K562 (cell line): ENCODE data around the gene SCPEP1. TPM values are rescaled to one million over a fixed set of nuclear protein-coding genes. Genes with fewer than 3 reads are reported as not detected.

ENCODE experiments used
- CEBPZ ChIP-seq: fragments of 150-350 bp; IDR thresholded peaks from 2 replicates; pipeline ENCODE4 v1.6.1; 2014; ENCODE audit warnings: low read depth, mild to moderate bottlenecking, low read length, borderline replicate concordance
- ESRRA ChIP-seq: fragments of 450-650 bp; IDR thresholded peaks from 2 replicates; pipeline ENCODE4 v1.6.1; 2014; ENCODE audit warnings: low read depth, mild to moderate bottlenecking, moderate library complexity, borderline replicate concordance
- FOXP4 ChIP-seq: sonication (generic); formaldehyde crosslinking; IDR thresholded peaks from 2 replicates; pipeline ENCODE4 v1.8.0; 2022; ENCODE audit warnings: mild to moderate bottlenecking, missing genetic modification reagents, borderline replicate concordance
- RBM39 ChIP-seq: fragments of 200-400 bp; formaldehyde crosslinking; optimal IDR thresholded peaks from 2 replicates; pipeline ENCODE3; 2018; ENCODE audit warnings: low read depth, low read length
- SETDB1 ChIP-seq: IDR thresholded peaks from one replicate; pipeline ENCODE4 v1.6.1; 2012; ENCODE audit warnings: low read length, control low read depth, inconsistent platforms
- ZBTB26 ChIP-seq: fragments of 450-650 bp; formaldehyde crosslinking; IDR thresholded peaks from 2 replicates; pipeline ENCODE4 v1.4.0; 2022; ENCODE audit warnings: missing genetic modification characterization
- ZNF41 ChIP-seq: fragments of 250-450 bp; sonication (Bioruptor Pico); conservative IDR thresholded peaks from 2 replicates; pipeline ENCODE4 v1.4.0; 2020; ENCODE audit warnings: mild to moderate bottlenecking
- polyA plus RNA-seq, 8 experiments: library from polyadenylated mRNA; depleted of rRNA in 4 of 8; stranded (reverse) in 5 of 8; unstranded in 3 of 8; fragments of >200 nt; fragmentation: Nextera tagmentation in 2 of 8; fragmentation: Illumina TruSeq in 1 of 8; extraction: Ambion mirVana in 2 of 8; extraction: Trizol in 1 of 8; gene quantifications; 2 replicates each; pipeline versions ENCODE4 v1.2.1 to v1.2.3, GENCODE V29; 2011 to 2014; ENCODE audit warnings: inconsistent platforms in 1 of 8, missing spikeins in 1 of 8
- total RNA-seq, 7 experiments: library from RNA; depleted of rRNA in 6 of 7; stranded (reverse); fragments of >200 nt in 6 of 7; fragmentation: Illumina TruSeq in 2 of 7; extraction: Trizol in 2 of 7; gene quantifications; 2 replicates each; pipeline versions ENCODE4 v1.2.1 to v1.2.3, GENCODE V29; 2011 to 2021; ENCODE audit warnings: low replicate concordance in 1 of 7

The SCPEP1 gene
- total and polyA plus RNA-seq, 9 of the 15 experiments (the other 6 are each of a cell fraction or from before 2014, with no cell fraction given): 5.1 to 14.8 (median 7.2) TPM

GRCh38 chr17:57037411-57037810 is 59.5 kb downstream of the SCPEP1 start (continued):
- TF ChIP-seq FOXP4 (CRISPR knock-in tag): no peak
- TF ChIP-seq ZBTB26 (CRISPR knock-in tag): no peak
- TF ChIP-seq ZNF41: no peak
- TF ChIP-seq SETDB1: no peak
- TF ChIP-seq RBM39: no peak
- TF ChIP-seq CEBPZ: no peak
- no peak for TF ChIP-seq ESRRA
- TF ChIP-seq, all 486 proteins: peak for 0
